COLO668 (cell line): ENCODE data around the gene ARHGAP24.
"Not testable (repeated sequence)": the region's sequence is repeated elsewhere in the genome, so short reads cannot be mapped to it uniquely, and the experiment has no call there.

Experiments
- DNase-seq: peaks from one replicate; lab custom pipeline; 2025; ENCODE audit not compliant: unreplicated experiment; lab: John Stamatoyannopoulos, UW

ARHGAP24 gene

GRCh38 chr4:85482010-85482738, 7.2 kb downstream of the ARHGAP24 start:
- no peak for DNase-seq

GRCh38 chr4:85486425-85487086, 11.6 kb downstream of the ARHGAP24 start:
- no peak for DNase-seq

DNA sequence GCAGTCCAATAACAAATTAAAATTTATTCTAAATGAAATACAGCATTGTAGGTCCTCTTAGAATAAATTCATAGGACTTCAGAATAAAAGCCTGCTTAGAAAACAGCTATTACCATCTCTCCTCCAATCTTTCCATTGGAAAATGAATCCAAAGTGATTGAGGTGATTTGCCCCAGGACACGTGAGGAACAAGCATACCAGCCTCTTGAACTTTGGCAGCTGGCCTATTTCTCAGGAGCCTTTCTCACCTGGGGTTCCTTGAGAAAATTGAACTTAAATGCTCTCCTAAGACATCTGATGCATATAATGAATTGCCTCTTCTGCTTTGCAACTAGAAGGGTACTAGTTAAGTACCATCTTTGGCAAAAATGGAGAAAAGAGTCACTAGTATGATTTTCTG, 13.5 kb downstream of the ARHGAP24 start:
- no peak for DNase-seq

- no peak for DNase-seq
Observed at GRCh38 chr4:85489273-85489981, 14.5 kb downstream of the ARHGAP24 start.

DNA sequence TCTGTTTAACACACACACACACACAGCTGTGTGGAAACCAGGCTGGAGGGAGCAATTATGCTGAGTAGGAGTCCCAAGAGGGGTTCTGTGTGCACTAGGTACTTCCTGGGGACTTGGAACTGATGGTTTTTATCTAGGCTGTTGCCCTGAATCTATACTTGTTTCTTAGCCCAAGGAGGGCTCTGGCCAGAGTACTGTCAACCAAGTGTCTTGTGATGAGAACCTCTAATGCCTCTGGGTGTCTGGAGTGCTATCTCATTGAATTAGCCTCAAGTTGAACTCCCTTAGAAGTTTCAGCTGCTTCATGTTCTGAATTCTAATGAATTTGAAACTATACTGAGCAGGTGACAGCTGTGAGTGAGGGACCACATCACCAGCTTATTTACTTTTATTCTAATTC, 16.6 kb downstream of the ARHGAP24 start:
- no peak for DNase-seq

GRCh38 chr4:85492336-85492735, 17.4 kb downstream of the ARHGAP24 start:
- no peak for DNase-seq

- no peak for DNase-seq
Observed at GRCh38 chr4:85495621-85496020, 20.7 kb downstream of the ARHGAP24 start.

DNA sequence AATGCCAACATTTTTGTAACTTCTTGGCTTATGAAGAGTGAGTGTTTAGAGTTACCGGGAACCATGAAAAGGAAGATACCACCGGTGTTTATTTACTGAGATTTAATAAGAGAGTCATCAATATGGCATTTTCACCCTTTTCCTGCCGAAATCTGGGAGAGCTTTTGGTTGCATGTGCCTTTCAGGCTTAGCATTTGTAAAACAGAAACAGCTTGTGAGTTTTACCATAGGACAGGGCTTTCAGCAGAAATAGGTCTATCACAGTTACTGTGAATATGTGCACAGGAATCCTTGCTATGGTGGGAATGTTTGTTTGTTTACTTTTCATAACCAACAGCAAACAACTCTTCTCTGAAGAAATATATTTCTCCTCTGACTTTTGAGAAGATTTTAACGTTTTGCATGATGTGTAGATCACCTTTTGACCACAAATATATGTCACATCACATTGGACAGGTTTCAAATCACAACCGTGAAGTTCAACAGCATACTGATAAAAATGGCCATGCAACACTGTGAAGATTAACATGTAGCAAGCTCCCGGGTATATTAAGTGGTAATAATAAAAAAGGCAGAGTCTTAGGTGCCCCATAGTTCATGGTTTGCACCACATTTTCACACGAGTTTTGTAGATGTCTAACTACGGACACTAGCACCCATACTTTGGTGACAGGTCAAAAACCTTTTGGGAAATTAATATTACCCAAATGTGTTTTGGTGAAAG, 21.3 kb downstream of the ARHGAP24 start:
- DNase-seq, result no peak

- no peak for DNase-seq
Observed at GRCh38 chr4:85496933-85497332, 22.0 kb downstream of the ARHGAP24 start.

- DNase-seq, result no peak
Observed at GRCh38 chr4:85498068-85498733, 23.3 kb downstream of the ARHGAP24 start.

DNA sequence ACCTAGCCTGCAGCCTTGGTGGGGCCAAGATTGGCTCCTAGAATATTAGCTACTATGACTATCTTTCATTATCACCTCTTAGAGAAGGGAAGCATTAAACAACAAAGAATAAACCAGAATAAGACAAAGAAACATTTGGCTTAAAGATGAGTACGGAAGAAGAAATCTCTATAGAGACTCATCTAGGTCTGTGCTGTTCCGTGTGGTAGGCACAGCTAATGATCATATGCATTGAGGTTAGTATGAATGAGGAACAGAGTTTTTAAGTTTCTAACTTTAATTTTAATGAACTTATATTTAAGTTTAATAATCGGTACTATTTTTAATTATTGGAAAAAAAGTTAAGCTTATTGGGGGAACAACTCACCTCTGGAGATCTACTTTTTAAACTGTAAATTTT, 24.6 kb downstream of the ARHGAP24 start:
- DNase-seq, result no peak

DNA sequence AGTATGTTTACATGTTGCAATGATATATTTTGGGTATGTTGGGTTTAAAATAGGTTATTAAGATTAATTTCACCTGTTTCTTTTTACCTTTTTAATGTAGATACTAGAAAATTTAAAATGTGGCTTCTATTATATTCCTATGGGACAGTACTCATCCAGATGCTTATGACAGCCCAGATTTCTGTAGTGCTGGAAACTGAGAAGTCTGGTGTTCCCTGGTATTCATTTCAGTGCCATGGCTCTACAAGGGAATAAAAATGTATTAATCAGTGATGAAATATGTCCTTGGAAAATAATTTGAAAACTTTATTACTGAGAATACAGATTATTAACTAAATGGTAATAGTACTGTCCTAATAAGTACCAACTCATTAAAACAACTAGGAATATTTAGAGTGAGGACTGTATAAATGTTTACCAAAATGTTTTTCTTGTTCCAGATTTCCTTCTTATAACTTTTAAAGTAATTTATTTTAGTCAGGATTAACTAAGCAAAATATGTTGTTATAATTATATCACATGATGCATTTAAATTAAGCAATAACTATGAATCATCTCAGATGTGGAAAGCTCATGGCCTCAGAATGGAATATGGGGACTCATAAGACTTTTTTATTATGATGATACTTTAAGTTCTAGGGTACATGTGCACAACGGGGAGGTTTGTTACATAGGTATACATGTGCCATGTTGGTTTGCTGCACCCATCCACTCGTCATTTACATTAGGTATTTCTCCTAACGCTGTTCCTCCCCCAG, 25.3 kb downstream of the ARHGAP24 start:
- no peak for DNase-seq

GRCh38 chr4:85501145-85501544, 26.2 kb downstream of the ARHGAP24 start:
- not testable (repeated sequence) for DNase-seq

DNA sequence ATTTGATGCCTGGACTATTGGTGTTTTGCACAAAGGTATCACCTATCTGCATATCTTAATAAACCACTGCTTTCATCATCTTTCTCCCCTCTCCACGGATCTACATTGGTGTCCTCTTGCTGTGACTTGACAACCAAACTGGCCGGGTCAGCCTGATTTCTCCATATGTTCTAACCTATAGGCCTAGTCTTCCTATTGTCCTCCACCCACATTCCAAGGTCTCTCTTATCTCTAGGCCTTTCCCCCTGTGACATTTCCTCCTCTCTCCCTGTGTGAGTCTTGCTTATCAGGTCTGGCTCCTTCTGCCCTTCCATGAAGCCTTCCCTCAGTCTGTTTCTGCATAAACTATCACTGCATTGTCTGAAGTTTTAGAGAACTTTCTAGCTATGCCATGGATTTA, 33.7 kb downstream of the ARHGAP24 start:
- no peak for DNase-seq

GRCh38 chr4:85509882-85510631, 35.1 kb downstream of the ARHGAP24 start:
- no peak for DNase-seq

- DNase-seq, result no peak
Observed at GRCh38 chr4:85510632-85510984, 35.7 kb downstream of the ARHGAP24 start.

DNA sequence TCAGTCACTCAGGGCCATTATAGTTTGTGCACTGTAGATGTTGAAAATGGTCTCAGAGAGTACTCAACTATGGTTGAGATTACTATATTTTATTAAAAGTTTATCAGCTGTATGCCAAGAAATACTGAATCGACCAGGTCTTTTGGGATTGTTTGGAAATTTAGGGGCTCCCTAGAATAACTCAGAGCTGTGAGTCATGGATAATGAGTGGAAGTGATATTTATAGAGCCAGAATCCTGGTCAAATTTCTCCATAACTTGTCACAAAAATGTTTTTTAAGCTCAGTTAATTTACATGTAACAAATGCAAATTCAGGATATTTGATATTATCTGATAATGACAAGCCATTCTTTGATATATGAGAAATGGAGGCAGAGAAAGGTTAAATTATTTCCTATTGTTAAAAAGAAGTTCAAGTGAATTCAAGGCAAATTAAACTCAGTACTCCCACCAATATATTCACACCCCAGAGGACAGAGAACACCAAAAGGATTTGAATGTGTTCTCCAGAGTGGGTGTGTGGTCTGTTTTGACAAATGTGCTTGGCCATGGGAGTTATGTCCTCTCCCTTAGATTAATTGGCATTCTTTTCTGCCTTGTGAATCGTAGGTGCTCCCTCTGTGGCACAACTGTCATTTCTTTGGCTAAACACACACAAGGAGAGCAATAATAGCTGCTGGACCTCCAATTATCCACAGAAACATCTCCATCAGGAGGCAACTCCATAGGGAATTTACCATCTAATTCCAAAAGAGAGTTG, 37.7 kb downstream of the ARHGAP24 start:
- DNase-seq, result no peak

DNA sequence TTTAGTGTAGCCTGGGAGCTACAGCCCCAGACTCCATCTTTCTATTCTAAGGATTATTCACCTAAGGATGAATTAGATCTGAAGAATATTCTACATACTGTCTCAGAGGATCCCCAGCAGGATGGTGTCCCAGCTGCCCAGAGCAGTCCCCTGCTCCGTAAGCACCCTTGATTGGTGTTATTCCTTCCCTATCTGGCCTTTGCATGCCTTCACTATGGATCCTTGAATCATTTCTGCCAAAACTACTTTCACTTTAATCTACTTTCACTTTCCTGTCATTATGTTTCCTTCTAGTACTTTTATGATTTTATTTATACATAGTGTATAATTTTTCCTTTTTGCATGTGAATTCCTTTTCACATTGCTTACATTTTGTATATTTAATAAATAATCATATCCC, 39.2 kb downstream of the ARHGAP24 start:
- no peak for DNase-seq

GRCh38 chr4:85514783-85515182, 39.8 kb downstream of the ARHGAP24 start:
- DNase-seq, result no peak
